Measurements from ENCODE around the gene C6orf62. TPM values are rescaled to one million over a fixed set of nuclear protein-coding genes. Genes with fewer than 3 reads are reported as not detected.
"Not testable (repeated sequence)": the region's sequence is repeated elsewhere in the genome, so short reads cannot be mapped to it uniquely, and the experiment has no call there.

The C6orf62 gene
- total RNA-seq, 1 experiment from 2014 or later = 86.4 TPM

DNA sequence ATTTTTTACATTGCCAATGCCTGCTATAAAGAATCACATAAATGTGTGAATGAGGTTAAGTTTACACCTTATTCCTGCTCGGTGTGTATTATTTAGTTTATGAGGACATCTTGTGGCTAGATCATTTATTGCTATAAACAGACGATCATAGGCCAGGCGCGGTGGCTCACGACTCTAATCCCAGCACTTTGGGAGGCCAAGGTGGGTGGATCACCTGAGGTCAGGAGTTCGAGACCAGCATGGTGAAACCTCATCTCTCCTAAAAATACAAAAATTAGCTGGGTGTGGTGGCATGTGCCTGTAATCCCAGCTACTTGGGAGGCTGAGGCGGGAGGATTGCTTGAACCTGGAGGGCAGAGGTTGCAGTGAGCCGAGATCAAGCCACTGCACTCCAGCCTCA, 23.3 kb downstream of the C6orf62 start:
- CTCF ChIA-PET = interaction anchor here (1.0 to 2.8 kb wide), 3 partner anchors 111 to 175 kb away, joined by 3 to 9 read pairs (median 5); no protein-coding TSS in a partner anchor
- TF ChIP-seq, protein P1, sequence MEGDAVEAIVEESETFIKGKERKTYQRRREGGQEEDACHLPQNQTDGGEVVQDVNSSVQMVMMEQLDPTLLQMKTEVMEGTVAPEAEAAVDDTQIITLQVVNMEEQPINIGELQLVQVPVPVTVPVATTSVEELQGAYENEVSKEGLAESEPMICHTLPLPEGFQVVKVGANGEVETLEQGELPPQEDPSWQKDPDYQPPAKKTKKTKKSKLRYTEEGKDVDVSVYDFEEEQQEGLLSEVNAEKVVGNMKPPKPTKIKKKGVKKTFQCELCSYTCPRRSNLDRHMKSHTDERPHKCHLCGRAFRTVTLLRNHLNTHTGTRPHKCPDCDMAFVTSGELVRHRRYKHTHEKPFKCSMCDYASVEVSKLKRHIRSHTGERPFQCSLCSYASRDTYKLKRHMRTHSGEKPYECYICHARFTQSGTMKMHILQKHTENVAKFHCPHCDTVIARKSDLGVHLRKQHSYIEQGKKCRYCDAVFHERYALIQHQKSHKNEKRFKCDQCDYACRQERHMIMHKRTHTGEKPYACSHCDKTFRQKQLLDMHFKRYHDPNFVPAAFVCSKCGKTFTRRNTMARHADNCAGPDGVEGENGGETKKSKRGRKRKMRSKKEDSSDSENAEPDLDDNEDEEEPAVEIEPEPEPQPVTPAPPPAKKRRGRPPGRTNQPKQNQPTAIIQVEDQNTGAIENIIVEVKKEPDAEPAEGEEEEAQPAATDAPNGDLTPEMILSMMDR (IDR thresholded peaks at IDR 0.05) = 0 out of 2 replicates have a peak, but pooled peaks have one; percentile 22
- H3K4me3 Mint-ChIP-seq; H3K9me3 Mint-ChIP-seq; H3K27me3 Mint-ChIP-seq (ENCODE audit: low read depth); H3K4me1 Mint-ChIP-seq: not testable (repeated sequence)
- ATAC-seq (peak; percentile 84), DNase-seq (ENCODE audit: low spot score) (peak; percentile 19)
- POLR2A ChIA-PET = interaction anchor here (0.6 kb wide), 1 partner anchor 124 kb away, joined by 4 read pairs; no protein-coding TSS in a partner anchor
- H3K27ac Mint-ChIP-seq = peak overlapping the region; percentile 50; the same call in 1 of the 2 replicates
- H3K36me3 Mint-ChIP-seq = peaks cover 25% of the 10 kb centered on the region

DNA sequence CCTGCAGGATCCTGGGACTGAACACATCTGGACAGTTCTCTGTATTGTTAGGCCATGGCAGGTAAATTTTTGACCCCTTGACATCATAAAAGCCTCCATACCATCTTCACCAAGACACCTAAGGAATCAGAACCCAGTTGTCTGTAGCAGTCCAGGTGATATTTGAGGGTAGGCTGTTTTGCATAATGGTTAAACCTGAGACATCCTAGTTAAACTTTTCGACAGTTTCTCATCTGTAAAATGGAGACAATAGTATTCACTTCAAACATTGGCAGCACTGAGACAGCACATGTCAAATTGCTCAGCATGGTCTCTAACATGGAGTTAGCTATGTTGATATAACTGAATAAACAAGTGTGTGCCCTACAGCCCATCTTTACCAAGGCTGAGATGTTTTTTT, 24.8 kb downstream of the C6orf62 start:
- POLR2A ChIA-PET = no interaction called here
- CTCF ChIA-PET = interaction anchor here (1.3 to 2.8 kb wide), 2 partner anchors 110 to 113 kb away, joined by 5 to 9 read pairs; no protein-coding TSS in a partner anchor
- H3K9me3 Mint-ChIP-seq = no peaks in the 10 kb centered on the region
- TF ChIP-seq TEAD1 (CRISPR knock-in tag; IDR thresholded peaks at IDR 0.05) (no peak), MXD4 (CRISPR knock-in tag; IDR thresholded peaks at IDR 0.05; ENCODE audit: borderline replicate concordance) (no peak), ZNF671 (CRISPR knock-in tag; IDR thresholded peaks at IDR 0.05) (no peak), IRF2 (CRISPR knock-in tag; IDR thresholded peaks at IDR 0.05; ENCODE audit: borderline replicate concordance, low read depth) (no peak), CBFB (CRISPR knock-in tag; IDR thresholded peaks at IDR 0.05; ENCODE audit: low read depth) (no peak), HMGA2 (CRISPR knock-in tag; IDR thresholded peaks at IDR 0.05) (no peak), FOXK1 (CRISPR knock-in tag; IDR thresholded peaks at IDR 0.05) (no peak)
- TF ChIP-seq, protein P2, sequence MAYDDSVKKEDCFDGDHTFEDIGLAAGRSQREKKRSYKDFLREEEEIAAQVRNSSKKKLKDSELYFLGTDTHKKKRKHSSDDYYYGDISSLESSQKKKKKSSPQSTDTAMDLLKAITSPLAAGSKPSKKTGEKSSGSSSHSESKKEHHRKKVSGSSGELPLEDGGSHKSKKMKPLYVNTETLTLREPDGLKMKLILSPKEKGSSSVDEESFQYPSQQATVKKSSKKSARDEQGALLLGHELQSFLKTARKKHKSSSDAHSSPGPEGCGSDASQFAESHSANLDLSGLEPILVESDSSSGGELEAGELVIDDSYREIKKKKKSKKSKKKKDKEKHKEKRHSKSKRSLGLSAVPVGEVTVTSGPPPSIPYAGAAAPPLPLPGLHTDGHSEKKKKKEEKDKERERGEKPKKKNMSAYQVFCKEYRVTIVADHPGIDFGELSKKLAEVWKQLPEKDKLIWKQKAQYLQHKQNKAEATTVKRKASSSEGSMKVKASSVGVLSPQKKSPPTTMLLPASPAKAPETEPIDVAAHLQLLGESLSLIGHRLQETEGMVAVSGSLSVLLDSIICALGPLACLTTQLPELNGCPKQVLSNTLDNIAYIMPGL (CRISPR knock-in tag; IDR thresholded peaks at IDR 0.05) = no peak
- TF ChIP-seq, protein P3, sequence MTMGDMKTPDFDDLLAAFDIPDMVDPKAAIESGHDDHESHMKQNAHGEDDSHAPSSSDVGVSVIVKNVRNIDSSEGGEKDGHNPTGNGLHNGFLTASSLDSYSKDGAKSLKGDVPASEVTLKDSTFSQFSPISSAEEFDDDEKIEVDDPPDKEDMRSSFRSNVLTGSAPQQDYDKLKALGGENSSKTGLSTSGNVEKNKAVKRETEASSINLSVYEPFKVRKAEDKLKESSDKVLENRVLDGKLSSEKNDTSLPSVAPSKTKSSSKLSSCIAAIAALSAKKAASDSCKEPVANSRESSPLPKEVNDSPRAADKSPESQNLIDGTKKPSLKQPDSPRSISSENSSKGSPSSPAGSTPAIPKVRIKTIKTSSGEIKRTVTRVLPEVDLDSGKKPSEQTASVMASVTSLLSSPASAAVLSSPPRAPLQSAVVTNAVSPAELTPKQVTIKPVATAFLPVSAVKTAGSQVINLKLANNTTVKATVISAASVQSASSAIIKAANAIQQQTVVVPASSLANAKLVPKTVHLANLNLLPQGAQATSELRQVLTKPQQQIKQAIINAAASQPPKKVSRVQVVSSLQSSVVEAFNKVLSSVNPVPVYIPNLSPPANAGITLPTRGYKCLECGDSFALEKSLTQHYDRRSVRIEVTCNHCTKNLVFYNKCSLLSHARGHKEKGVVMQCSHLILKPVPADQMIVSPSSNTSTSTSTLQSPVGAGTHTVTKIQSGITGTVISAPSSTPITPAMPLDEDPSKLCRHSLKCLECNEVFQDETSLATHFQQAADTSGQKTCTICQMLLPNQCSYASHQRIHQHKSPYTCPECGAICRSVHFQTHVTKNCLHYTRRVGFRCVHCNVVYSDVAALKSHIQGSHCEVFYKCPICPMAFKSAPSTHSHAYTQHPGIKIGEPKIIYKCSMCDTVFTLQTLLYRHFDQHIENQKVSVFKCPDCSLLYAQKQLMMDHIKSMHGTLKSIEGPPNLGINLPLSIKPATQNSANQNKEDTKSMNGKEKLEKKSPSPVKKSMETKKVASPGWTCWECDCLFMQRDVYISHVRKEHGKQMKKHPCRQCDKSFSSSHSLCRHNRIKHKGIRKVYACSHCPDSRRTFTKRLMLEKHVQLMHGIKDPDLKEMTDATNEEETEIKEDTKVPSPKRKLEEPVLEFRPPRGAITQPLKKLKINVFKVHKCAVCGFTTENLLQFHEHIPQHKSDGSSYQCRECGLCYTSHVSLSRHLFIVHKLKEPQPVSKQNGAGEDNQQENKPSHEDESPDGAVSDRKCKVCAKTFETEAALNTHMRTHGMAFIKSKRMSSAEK (CRISPR knock-in tag; IDR thresholded peaks at IDR 0.05; ENCODE audit: borderline replicate concordance) = no peak
- TF ChIP-seq, protein P4, sequence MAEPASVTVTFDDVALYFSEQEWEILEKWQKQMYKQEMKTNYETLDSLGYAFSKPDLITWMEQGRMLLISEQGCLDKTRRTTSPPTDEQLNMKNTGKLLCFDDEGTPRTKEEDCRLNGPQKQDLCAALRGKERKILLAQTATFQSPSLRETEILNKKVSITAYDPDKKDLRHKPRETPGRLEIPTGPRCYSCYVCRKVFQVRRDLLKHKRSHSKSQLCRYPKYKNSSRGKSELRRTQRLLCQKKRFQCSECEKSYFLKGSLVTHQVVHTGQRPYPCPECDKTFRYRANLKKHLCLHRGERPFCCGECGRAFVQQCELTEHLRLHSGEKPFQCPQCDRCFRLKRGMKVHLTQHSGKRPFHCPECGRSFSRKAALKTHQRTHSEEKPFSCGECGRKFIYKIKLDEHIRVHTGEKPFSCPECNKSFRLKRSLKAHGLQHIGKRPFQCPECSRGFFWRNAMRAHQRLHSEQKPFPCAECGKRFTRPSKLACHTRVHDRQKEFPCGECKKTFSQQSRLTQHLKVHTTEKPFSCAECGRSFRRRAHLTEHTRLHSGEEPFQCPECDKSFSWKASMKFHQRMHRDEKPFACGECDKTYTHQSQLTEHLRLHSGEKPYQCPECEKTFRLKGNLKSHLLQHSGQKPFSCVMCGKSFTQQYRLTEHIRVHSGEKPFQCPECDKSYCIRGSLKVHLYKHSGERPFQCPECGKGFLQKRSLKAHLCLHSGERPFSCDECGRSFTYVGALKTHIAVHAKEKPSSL (CRISPR knock-in tag; conservative IDR thresholded peaks at IDR 0.05) = no peak
- TF ChIP-seq, protein P5, sequence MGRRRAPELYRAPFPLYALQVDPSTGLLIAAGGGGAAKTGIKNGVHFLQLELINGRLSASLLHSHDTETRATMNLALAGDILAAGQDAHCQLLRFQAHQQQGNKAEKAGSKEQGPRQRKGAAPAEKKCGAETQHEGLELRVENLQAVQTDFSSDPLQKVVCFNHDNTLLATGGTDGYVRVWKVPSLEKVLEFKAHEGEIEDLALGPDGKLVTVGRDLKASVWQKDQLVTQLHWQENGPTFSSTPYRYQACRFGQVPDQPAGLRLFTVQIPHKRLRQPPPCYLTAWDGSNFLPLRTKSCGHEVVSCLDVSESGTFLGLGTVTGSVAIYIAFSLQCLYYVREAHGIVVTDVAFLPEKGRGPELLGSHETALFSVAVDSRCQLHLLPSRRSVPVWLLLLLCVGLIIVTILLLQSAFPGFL (CRISPR knock-in tag; IDR thresholded peaks at IDR 0.05; ENCODE audit: borderline replicate concordance) = no peak
- H3K4me3 Mint-ChIP-seq = no peak overlapping the region
- ATAC-seq (no peak), DNase-seq (ENCODE audit: low spot score) (no peak)
- H3K36me3 Mint-ChIP-seq = peaks cover 14% of the 10 kb centered on the region
- no peak overlapping the region for H3K27ac Mint-ChIP-seq
- H3K27me3 Mint-ChIP-seq (ENCODE audit: low read depth) = no peaks in the 10 kb centered on the region
- peaks cover 12% of the 10 kb centered on the region for H3K4me1 Mint-ChIP-seq
